Measurements from ENCODE around the gene HACL1.

The HACL1 gene

GRCh38 chr3:15523660-15524417 is 77.5 kb downstream of the HACL1 start:
- no peak for DNase-seq (ENCODE audit: low spot score)

GRCh38 chr3:15522016-15522415 is 79.4 kb downstream of the HACL1 start:
- DNase-seq (ENCODE audit: low spot score), result no peak

DNA sequence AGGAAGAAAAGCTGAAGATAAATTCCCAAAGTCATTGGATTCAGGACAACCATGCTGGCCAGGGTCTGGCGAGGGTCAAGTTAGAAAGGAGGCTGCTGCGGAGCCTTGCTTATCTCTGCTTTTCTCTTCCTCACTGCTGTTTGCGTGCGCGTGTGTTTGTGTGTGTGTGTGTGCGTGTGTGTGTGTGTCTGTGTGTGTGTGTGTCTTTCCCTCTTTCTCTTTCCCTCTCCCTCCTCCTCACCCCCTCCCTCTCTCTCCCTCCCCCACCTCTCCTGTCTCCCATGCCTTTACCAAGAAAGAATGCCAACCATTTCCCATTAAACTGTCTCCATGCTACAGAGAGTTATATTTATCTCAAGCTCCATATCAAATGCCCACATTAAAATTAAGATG is 79.8 kb downstream of the HACL1 start, which contains the start of gene COLQ:
TSS of gene COLQ (minus strand) at position 134 of the 393 bp plus-strand sequence. CDS start at position 53, 81 bp downstream.
- no peak for DNase-seq (ENCODE audit: low spot score)

GRCh38 chr3:15520804-15521572 is 80.4 kb downstream of the HACL1 start:
- DNase-seq (ENCODE audit: low spot score), result no peak

GRCh38 chr3:15520185-15520584 is 81.2 kb downstream of the HACL1 start:
- DNase-seq (ENCODE audit: low spot score), result no peak

DNA sequence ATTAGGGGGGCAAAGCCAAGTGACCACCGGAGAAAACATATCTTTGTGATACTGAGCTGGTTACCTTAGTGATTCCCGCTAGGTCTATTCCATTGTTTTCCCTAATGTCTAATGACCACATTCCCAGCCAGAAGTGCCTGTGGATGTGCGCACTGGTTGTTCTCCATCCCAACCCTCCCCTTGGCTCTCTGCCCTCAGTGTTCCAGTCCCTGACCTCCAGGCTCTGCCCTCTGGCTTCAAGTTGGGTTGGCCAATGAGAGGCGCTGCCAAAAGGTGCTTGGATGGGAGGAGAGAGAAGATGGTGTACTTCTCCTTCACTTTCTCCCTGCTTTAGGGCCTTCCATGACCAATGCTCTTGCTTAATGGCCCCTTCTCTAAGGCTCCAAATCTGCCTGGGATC is 82.3 kb downstream of the HACL1 start:
- DNase-seq (ENCODE audit: low spot score), result no peak

DNA sequence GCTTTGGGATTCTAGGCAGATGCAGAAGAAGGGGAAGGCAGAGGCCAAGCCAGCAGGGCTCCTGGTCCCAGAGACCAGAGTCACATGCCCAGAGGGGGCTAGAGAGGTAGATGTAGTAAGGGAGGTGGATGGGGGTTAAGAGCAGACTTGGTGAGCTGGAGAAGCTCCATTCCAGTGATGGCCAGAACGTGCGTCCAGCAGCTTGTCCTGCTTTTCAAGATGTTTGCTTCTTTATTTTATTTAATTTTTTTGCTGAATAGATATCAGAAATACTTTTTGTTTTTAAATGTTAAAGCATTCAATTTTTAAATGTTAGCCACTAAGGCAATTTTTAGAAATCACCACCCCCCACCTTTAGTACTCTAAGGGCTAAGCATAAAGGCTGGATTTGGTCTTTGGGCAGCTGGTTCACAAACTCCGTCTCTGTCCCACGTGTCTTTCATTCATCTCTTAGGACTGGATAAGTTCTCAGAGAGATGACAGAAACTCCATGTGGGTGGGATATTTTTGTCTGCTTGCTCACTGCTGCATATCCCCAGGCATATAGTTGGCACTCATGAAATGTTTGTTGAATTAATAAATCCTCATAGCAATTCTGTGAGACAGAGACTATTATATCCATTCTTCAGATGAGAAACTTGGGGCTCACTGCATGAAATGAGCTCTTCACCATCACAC is 86.6 kb downstream of the HACL1 start:
- DNase-seq (ENCODE audit: low spot score), result no peak

GRCh38 chr3:15513810-15514662 is 87.3 kb downstream of the HACL1 start:
- DNase-seq (ENCODE audit: low spot score), result no peak

DNA sequence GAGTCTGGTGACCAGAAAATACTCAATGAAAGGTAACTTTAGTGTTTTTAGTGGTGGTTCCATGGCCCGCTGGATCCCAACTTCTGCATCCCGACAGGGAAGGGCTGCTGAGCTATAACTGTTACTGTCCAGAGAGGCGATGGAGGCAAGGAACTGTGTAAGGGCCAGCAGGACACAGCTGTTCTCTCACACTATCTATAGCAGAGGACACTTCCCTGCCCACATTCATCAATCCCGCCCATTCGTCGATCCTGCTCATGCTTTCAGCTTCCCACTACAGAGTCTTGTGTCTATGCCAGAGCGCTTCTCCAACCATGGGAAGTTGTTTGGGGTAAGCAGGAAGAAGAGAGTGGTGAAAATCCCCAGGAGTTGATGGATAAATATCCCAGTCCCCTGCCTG is 88.3 kb downstream of the HACL1 start:
- no peak for DNase-seq (ENCODE audit: low spot score)

- peak; percentile 50 for DNase-seq (ENCODE audit: low spot score)
Observed at GRCh38 chr3:15512166-15512565, 89.2 kb downstream of the HACL1 start.

- DNase-seq (ENCODE audit: low spot score), result no peak
Observed at GRCh38 chr3:15511156-15511555, 90.2 kb downstream of the HACL1 start.

Measured in D341Med (cell line).